GDM1 (cell line): Measurements from ENCODE around the gene STAT3.
"Not testable (repeated sequence)": the region's sequence is repeated elsewhere in the genome, so short reads cannot be mapped to it uniquely, and the experiment has no call there.

Experiments
- DNase-seq: peaks from one replicate; lab custom pipeline; 2025; lab: John Stamatoyannopoulos, UW

The STAT3 gene

GRCh38 chr17:42315402-42316156 is 72.7 kb downstream of the STAT3 start:
- DNase-seq = no peak

- no peak for DNase-seq
Observed at GRCh38 chr17:42313773-42314566, 74.3 kb downstream of the STAT3 start.

- no peak for DNase-seq
Observed at GRCh38 chr17:42313389-42313772, 74.9 kb downstream of the STAT3 start.

GRCh38 chr17:42312285-42313130 is 75.7 kb downstream of the STAT3 start:
- DNase-seq = no peak

GRCh38 chr17:42312035-42312284 is 76.3 kb downstream of the STAT3 start:
- no peak for DNase-seq

- no peak for DNase-seq
Observed at GRCh38 chr17:42311240-42312034, 76.8 kb downstream of the STAT3 start.

GRCh38 chr17:42310787-42311215 is 77.4 kb downstream of the STAT3 start:
- DNase-seq = no peak

- no peak for DNase-seq
Observed at GRCh38 chr17:42309986-42310786, 78.1 kb downstream of the STAT3 start.

GRCh38 chr17:42309142-42309541 is 79.1 kb downstream of the STAT3 start:
- DNase-seq = no peak

GRCh38 chr17:42308446-42308845 is 79.8 kb downstream of the STAT3 start:
- no peak for DNase-seq

GRCh38 chr17:42307362-42307927 is 80.8 kb downstream of the STAT3 start:
- no peak for DNase-seq

GRCh38 chr17:42306385-42306667 is 81.9 kb downstream of the STAT3 start:
- no peak for DNase-seq

- DNase-seq = no peak
Observed at GRCh38 chr17:42305543-42306384, 82.5 kb downstream of the STAT3 start.

- DNase-seq = not testable (repeated sequence)
Observed at GRCh38 chr17:42305031-42305330, 83.3 kb downstream of the STAT3 start.

- no peak for DNase-seq
Observed at GRCh38 chr17:42304187-42305030, 83.8 kb downstream of the STAT3 start.

GRCh38 chr17:42303694-42304093 is 84.5 kb downstream of the STAT3 start:
- no peak for DNase-seq

- no peak for DNase-seq
Observed at GRCh38 chr17:42301022-42301421, 87.2 kb downstream of the STAT3 start.

- not testable (repeated sequence) for DNase-seq
Observed at GRCh38 chr17:42299913-42300312, 88.3 kb downstream of the STAT3 start.

- not testable (repeated sequence) for DNase-seq
Observed at GRCh38 chr17:42299361-42299760, 88.9 kb downstream of the STAT3 start.
